Endothelial cell of umbilical vein (primary cell): Measurements from ENCODE around the gene DTL. TPM values are rescaled to one million over a fixed set of nuclear protein-coding genes. Genes with fewer than 3 reads are reported as not detected.

ENCODE experiments used
- BruUV-seq: library from RNA; stranded (reverse); fragments of 400-500 nt; replicated peaks from 2 replicates; lab custom pipeline; 2021; lab: Mats Ljungman, UMichigan
- CTCF ChIA-PET: fragments of 300-600, 350-600 bp; sonication (Branson Sonifier 250); formaldehyde crosslinking; loops from one replicate; lab custom pipeline; 2021; ENCODE audit warnings: antibody characterized with exemption, inconsistent platforms; lab: Charles Lee
- POLR2A ChIA-PET: fragments of 300-600, 350-600 bp; sonication (Branson Sonifier 250); formaldehyde crosslinking; loops from one replicate; lab custom pipeline; 2021; ENCODE audit warnings: antibody characterized with exemption, inconsistent platforms; lab: Charles Lee
- DNase-seq: peaks from one replicate; pipeline ENCODE4 v3.0.0-alpha.2; 2011; ENCODE audit warnings: low read depth, low spot score
- FAIRE-seq: peaks from 2 replicates; lab custom pipeline; 2011; peaks lifted over from hg19 to GRCh38; lab: Jason Lieb, UNC
- H2AFZ ChIP-seq: 2 replicates; pipeline ENCODE4 v1.6.0; 2012; ENCODE audit warnings: low read depth, low read length, control low read depth, inconsistent platforms
- H3K27ac ChIP-seq: 2 replicates; pipeline ENCODE4 v1.5.1; 2011; ENCODE audit warnings: low read depth, mild to moderate bottlenecking, control low read depth, low read length, moderate library complexity; ENCODE audit not compliant: insufficient read depth
- H3K27me3 ChIP-seq, 2 experiments: 2 replicates each; pipeline versions ENCODE4 v1.6.0 to v1.6.1; 2011; ENCODE audit warnings: low read length in 2 of 2, mixed read lengths in 1 of 2; ENCODE audit not compliant: control insufficient read depth in 2 of 2, insufficient read depth in 2 of 2
- H3K36me3 ChIP-seq, 2 experiments: 2 replicates in 1 of 2; 3 replicates in 1 of 2; pipeline ENCODE4 v1.5.1; 2011; ENCODE audit warnings: low read length in 2 of 2, mild to moderate bottlenecking in 1 of 2, moderate library complexity in 1 of 2; ENCODE audit not compliant: control insufficient read depth in 2 of 2, insufficient read depth in 2 of 2; ENCODE audit errors: extremely low read depth in 1 of 2
- H3K4me1 ChIP-seq: 3 replicates; pipeline ENCODE4 v1.5.1; 2011; ENCODE audit warnings: mild to moderate bottlenecking, low read length; ENCODE audit not compliant: control insufficient read depth, insufficient read depth; ENCODE audit errors: extremely low read depth
- H3K4me2 ChIP-seq: 2 replicates; pipeline ENCODE4 v1.6.1; 2011; ENCODE audit warnings: low read length, control low read depth, mixed read lengths; ENCODE audit not compliant: insufficient read depth
- H3K4me3 ChIP-seq, 3 experiments: fragments of 200-600 bp in 1 of 3; sonication (generic), shearing (Covaris generic) in 1 of 3; replicated peaks in 1 of 3; 2 replicates each; pipeline ENCODE4 v1.5.1; 2011 to 2016; ENCODE audit warnings: control low read depth in 3 of 3, low read length in 3 of 3, mild to moderate bottlenecking in 2 of 3, inconsistent platforms in 1 of 3, low read depth in 1 of 3, moderate library complexity in 1 of 3; ENCODE audit not compliant: insufficient read depth in 1 of 3
- H3K79me2 ChIP-seq: 2 replicates; pipeline ENCODE4 v1.6.0; 2012; ENCODE audit warnings: low read length, inconsistent platforms; ENCODE audit not compliant: control insufficient read depth, insufficient read depth
- H3K9ac ChIP-seq: replicated peaks from 2 replicates; pipeline ENCODE3; 2011; ENCODE audit warnings: low read length, control low read depth; ENCODE audit not compliant: insufficient read depth; ENCODE audit errors: extremely low read depth
- H3K9me1 ChIP-seq: replicated peaks from 3 replicates; pipeline ENCODE4 v1.6.0; 2011; ENCODE audit warnings: mild to moderate bottlenecking, low read length; ENCODE audit not compliant: control insufficient read depth, insufficient read depth; ENCODE audit errors: extremely low read depth
- H3K9me3 ChIP-seq: replicated peaks from 2 replicates; pipeline ENCODE4 v1.5.1; 2012; ENCODE audit warnings: low read length, inconsistent platforms; ENCODE audit not compliant: control insufficient read depth, insufficient read depth
- H4K20me1 ChIP-seq: replicated peaks from 2 replicates; pipeline ENCODE3; 2011; ENCODE audit warnings: mild to moderate bottlenecking, low read length; ENCODE audit not compliant: control insufficient read depth, insufficient read depth; ENCODE audit errors: extremely low read depth
- CTCF ChIP-seq, 2 donors: IDR thresholded peaks; 1 replicate in 1 of 2; 2 replicates in 1 of 2; pipeline ENCODE4 v1.5.1; 2011; ENCODE audit warnings: low read length in 2 of 2, mild to moderate bottlenecking in 2 of 2, moderate library complexity in 2 of 2, control low read depth in 1 of 2, inconsistent platforms in 1 of 2, low read depth in 1 of 2; ENCODE audit not compliant: insufficient read depth in 1 of 2; ENCODE audit errors: extremely low read depth in 1 of 2
- EZH2 ChIP-seq: IDR thresholded peaks from 2 replicates; pipeline ENCODE4 v1.6.1; 2012; ENCODE audit warnings: borderline replicate concordance, low read depth, mild to moderate bottlenecking, moderate library complexity, low read length, inconsistent platforms; ENCODE audit not compliant: severe bottlenecking
- FOS ChIP-seq: IDR thresholded peaks from 2 replicates; pipeline ENCODE4 v1.6.1; 2011; ENCODE audit warnings: mild to moderate bottlenecking, low read length, moderate library complexity, borderline replicate concordance; ENCODE audit not compliant: insufficient read depth
- GATA2 ChIP-seq: IDR thresholded peaks from 2 replicates; pipeline ENCODE4 v1.7.0; 2011; ENCODE audit warnings: low read depth, mild to moderate bottlenecking, moderate library complexity, mixed read lengths, low read length; ENCODE audit not compliant: insufficient read length, insufficient read depth
- JUN ChIP-seq: IDR thresholded peaks from 2 replicates; pipeline ENCODE4 v1.6.1; 2011; ENCODE audit warnings: borderline replicate concordance, low read depth; ENCODE audit not compliant: insufficient read length, insufficient read depth
- MAX ChIP-seq: IDR thresholded peaks from 2 replicates; pipeline ENCODE4 v1.6.1; 2011; ENCODE audit not compliant: insufficient read depth, insufficient read length
- MYC ChIP-seq: IDR thresholded peaks from one replicate; pipeline ENCODE4 v1.6.1; 2011; ENCODE audit warnings: mild to moderate bottlenecking, low read depth, low read length
- POLR2A ChIP-seq: IDR thresholded peaks from 2 replicates; pipeline ENCODE4 v1.6.1; 2012; ENCODE audit warnings: low read depth, mild to moderate bottlenecking, control low read depth, low read length
- POLR2AphosphoS5 ChIP-seq: IDR thresholded peaks from 2 replicates; pipeline ENCODE4 v1.6.1; 2012; ENCODE audit warnings: low read depth, mild to moderate bottlenecking, control low read depth, low read length, moderate library complexity; ENCODE audit not compliant: insufficient read depth
- dilution Hi-C: fragments of 300-500 bp; cut with MboI; formaldehyde crosslinking; loops from one replicate; pipeline ENCODE4 v1.15.0; 2019; ENCODE audit warnings: low sequenced_read_pairs; ENCODE audit not compliant: extremely low pct_ligation_motif_present
- intact Hi-C: fragments of 100-400 bp; cut with micrococcal nuclease; formaldehyde crosslinking; loops from one replicate; pipeline ENCODE4 v1.10.0; 2022
- polyA plus RNA-seq, 4 experiments: library from polyadenylated mRNA; depleted of rRNA in 3 of 4; stranded (reverse) in 3 of 4; unstranded in 1 of 4; fragments of >200 nt; gene quantifications; 2 replicates each; pipeline versions ENCODE4 v1.2.1 to v1.2.3, GENCODE V29; 2011 to 2012; ENCODE audit warnings: missing spikeins in 1 of 4
- total RNA-seq: library from RNA; stranded (reverse); gene quantifications from 2 replicates; pipeline ENCODE4 v1.2.3, GENCODE V29; 2021

The DTL gene
- total and polyA plus RNA-seq, 2 donors (not counting 3 experiments of a cell fraction or from before 2014, with no cell fraction given) = 11.2 to 26.5 TPM

GRCh38 chr1:212074313-212074712 is 38.8 kb downstream of the DTL start:
- dilution Hi-C loops (no loop called here), intact Hi-C loops (no loop called here)
- H3K27ac ChIP-seq = no peak overlapping the region
- FAIRE-seq (no peak), DNase-seq (no peak)
- TF ChIP-seq GATA2 (no peak), POLR2AphosphoS5 (no peak), MYC (no peak), MAX (no peak), POLR2A (no peak), EZH2 (no peak), FOS (no peak), CTCF (IDR thresholded peaks at IDR 0.05; ENCODE audit: extremely low read depth in 1 of 2, insufficient read depth in 1 of 2, low read depth in 1 of 2, low read length in 2 of 2) (no peak), JUN (no peak)
- H3K4me2 ChIP-seq = no peak overlapping the region
- POLR2A ChIA-PET = no interaction called here
- H3K36me3 ChIP-seq = peaks cover 0 to 7% of the 10 kb centered on the region in 2 experiments
- BruUV-seq = no TSS peak
- H3K79me2 ChIP-seq = no peaks in the 10 kb centered on the region
- no peaks in the 10 kb centered on the region for H3K9me3 ChIP-seq
- no peaks in the 10 kb centered on the region for H3K4me1 ChIP-seq
- H3K27me3 ChIP-seq = no peaks in the 10 kb centered on the region
- no peaks in the 10 kb centered on the region for H4K20me1 ChIP-seq
- H3K4me3 ChIP-seq = no peak overlapping the region
- CTCF ChIA-PET = no interaction called here
- H3K9me1 ChIP-seq = no peaks in the 10 kb centered on the region
- no peak overlapping the region for H3K9ac ChIP-seq
- no peak overlapping the region for H2AFZ ChIP-seq
